ENCODE results near the gene BICDL1.

Gene BICDL1

DNA sequence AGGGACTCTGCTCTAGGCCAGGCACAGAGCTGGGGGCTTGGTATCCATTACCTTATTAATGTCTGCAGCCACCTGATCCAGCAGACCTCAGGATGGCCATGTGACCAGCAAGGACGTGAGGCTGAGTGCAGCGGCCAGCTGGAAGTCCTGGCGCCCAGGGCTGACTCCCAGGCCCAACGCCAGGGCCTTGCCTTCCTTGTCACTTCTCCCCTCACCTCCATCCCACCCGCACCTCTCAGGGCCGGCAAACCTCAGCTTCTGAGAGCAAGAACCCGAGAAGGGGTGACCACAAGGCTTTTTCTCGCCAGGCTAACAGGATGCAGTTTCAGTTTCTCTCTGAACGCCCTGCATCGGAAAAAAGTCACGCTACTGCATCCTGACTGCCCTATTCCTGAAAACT lies 112.1 kb downstream of the BICDL1 start:
- no peak overlapping the region for H3K4me3 ChIP-seq (ENCODE audit: low read depth, low read length)
- TF ChIP-seq, protein P1, sequence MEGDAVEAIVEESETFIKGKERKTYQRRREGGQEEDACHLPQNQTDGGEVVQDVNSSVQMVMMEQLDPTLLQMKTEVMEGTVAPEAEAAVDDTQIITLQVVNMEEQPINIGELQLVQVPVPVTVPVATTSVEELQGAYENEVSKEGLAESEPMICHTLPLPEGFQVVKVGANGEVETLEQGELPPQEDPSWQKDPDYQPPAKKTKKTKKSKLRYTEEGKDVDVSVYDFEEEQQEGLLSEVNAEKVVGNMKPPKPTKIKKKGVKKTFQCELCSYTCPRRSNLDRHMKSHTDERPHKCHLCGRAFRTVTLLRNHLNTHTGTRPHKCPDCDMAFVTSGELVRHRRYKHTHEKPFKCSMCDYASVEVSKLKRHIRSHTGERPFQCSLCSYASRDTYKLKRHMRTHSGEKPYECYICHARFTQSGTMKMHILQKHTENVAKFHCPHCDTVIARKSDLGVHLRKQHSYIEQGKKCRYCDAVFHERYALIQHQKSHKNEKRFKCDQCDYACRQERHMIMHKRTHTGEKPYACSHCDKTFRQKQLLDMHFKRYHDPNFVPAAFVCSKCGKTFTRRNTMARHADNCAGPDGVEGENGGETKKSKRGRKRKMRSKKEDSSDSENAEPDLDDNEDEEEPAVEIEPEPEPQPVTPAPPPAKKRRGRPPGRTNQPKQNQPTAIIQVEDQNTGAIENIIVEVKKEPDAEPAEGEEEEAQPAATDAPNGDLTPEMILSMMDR (IDR thresholded peaks at IDR 0.05; ENCODE audit: borderline replicate concordance, insufficient read depth, low read depth, low read length): no peak

DNA sequence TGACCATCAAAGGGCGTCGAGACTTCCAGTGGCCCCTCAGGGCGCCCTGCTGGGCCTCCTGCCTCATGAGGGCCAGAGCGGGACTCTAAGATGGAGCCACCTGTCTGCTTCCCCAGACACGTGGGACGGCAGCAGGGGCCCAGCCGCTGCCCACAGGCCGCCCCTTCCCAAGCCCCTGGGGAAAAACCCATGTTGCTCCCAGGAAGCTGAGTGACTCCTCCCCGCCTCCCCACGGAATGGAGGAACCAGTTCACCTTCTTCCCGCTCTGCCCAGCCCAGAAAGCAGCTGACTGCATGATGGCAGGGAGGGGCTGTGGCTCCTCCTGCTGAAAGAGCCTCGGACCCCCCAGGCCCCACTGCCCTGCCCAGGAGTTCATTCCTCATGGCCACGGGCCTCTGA lies 112.6 kb downstream of the BICDL1 start:
- TF ChIP-seq, protein P1 (IDR thresholded peaks at IDR 0.05; ENCODE audit: borderline replicate concordance, insufficient read depth, low read depth, low read length): no peak
- no peak overlapping the region for H3K4me3 ChIP-seq (ENCODE audit: low read depth, low read length)

DNA sequence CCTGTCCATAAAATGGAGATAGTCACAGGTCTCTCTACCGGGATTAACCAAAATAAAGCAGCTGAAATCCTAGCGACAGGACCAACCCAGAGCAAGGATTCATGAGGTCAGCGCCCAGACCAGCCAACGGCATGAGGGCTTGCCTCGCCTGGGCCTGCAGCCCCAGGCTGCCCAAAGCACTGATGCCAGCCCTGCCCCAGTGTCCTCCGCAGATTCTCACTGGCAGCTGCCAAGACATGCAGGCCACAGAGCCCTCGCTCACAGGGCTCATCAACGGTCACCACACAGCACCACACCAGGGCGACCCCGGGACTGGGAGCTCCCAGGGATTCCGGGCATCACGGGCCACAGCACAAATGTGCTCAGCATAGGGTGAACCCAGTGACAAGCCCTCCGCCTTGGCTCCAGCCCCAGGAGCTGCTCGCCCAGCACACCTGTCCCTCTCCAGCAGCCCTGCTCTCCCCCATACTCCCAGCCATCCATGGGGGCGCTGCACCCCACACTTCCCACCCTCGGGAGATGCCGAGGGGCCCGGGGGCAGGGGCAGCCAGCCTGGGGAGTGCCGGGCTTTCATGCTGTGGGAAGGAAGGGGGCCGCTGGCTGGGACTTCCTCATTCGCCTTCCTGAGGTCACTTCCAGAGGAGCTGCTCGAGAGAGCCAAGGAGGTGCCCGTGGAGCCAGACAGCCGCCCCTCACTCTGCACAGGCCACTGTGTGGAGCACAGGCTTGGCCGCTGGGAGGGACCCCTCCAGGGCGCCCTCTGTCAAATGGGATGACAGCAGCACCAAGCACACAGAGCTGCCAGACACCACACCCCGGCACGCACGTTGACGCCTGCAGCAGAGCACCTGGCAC lies 113.4 kb downstream of the BICDL1 start:
- H3K4me3 ChIP-seq (ENCODE audit: low read depth, low read length): no peak overlapping the region

DNA sequence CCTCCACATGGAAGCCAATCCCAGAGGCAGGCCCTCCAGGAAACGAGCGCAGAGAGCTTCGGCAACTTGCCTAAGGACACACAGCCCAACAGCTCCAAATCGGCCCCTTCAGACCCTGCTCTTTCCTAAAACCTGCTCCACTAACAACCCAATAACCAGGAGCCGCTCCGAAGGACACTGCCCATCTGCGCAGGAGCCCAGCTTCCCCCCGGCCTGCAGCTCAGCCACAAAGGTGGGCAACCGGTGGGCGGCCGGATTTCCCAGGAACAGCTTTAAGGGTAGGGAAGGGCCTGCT lies 114.0 kb downstream of the BICDL1 start:
- H3K4me3 ChIP-seq (ENCODE audit: low read depth, low read length): no peak overlapping the region
- TF ChIP-seq, protein P1 (IDR thresholded peaks at IDR 0.05; ENCODE audit: borderline replicate concordance, insufficient read depth, low read depth, low read length): no peak

More for the DNA sequence above, 113.4 kb downstream of the BICDL1 start:
- TF ChIP-seq, protein P1 (IDR thresholded peaks at IDR 0.05; ENCODE audit: borderline replicate concordance, insufficient read depth, low read depth, low read length): no peak

DNA sequence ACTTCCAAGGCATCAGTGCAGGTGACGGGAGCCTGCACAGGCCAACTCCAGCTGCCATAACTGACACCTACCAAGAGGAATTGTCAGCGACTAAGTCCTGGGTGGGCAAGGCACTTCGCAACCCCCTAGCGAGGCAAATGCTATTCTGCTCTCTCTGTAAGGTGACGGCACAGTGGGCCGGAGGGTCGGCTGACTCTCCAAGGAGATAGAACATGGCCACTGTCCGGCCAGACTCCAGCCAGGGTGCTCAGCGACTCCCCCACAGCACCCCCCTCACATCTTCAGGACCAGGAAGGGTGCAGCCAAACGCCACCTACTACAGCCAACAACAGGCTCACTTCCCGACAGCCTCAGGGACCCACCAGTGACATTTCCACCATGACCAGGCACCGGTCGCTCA lies 114.3 kb downstream of the BICDL1 start:
- no peak overlapping the region for H3K4me3 ChIP-seq (ENCODE audit: low read depth, low read length)
- TF ChIP-seq, protein P1 (IDR thresholded peaks at IDR 0.05; ENCODE audit: borderline replicate concordance, insufficient read depth, low read depth, low read length): no peak

DNA sequence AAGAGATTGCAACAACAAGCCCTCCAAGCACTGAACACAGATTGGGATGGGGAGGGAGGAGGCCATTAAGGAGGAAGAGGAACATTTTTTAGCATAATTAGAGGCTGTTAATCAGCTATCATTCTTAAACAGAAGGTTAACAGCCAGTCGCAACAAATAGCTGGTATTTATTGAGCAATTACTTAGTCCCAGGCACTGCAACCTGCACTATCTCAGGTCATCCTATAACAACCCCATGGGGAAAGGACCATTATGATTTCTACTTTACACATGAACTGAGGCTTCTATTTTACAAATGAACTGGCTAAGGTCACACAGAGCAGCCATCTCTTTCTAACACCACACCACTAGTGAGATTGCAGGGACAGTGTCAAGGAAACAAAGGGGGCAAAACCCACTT lies 117.1 kb downstream of the BICDL1 start:
- no peak overlapping the region for H3K4me3 ChIP-seq (ENCODE audit: low read depth, low read length)
- TF ChIP-seq, protein P1 (IDR thresholded peaks at IDR 0.05; ENCODE audit: borderline replicate concordance, insufficient read depth, low read depth, low read length): no peak

DNA sequence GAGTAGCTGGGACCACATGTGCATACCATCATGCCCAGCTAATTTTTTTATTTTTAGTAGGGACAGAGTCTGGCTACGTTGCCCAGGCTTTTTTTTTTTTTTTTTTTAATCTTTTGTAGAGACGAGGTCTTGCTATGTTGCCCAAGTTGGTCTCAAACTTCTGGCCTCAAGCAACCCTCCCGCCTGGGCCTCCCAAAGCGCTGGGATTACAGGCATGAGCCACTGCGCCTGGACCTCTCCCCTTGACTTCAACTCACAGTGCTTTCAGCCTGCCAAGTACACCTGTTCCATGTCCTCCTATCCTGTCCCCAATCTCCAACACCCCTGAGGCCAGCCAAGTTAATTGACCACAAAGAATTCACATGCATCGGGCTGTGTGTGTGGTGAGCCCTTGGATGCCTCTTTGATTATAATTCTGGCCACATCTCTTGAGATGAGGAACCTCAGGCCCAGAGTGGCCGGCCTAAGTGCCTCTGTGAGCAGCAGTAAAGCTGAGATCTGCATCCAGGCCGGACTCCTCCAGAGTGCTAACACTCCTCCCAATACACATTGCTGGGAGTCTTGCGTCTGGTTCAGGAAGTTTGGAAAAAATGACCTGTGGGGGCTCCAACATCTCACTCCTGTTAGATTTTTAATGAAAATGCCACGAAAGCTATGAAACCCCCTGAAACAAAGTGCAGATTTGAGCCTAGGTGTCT lies 120.7 kb downstream of the BICDL1 start:
- H3K4me3 ChIP-seq (ENCODE audit: low read depth, low read length): no peak overlapping the region
- TF ChIP-seq, protein P1 (IDR thresholded peaks at IDR 0.05; ENCODE audit: borderline replicate concordance, insufficient read depth, low read depth, low read length): no peak

Measured in GM12875 (cell line).